Panc1 (cell line): ENCODE results near the gene PIPOX. TPM values are rescaled to one million over a fixed set of nuclear protein-coding genes. Genes with fewer than 3 reads are reported as not detected.

ENCODE experiments used
- ATAC-seq: fragments of 200-7000 bp; cut with Tn5 transposase; 2 replicates; pipeline ENCODE4 v1.9.1; 2020; ENCODE audit warnings: mild to moderate bottlenecking, moderate library complexity
- BruUV-seq: library from RNA; stranded (reverse); fragments of 400-500 nt; replicated peaks from 2 replicates; lab custom pipeline; 2021; lab: Mats Ljungman, UMichigan
- CTCF ChIA-PET: fragments of 300-600 bp; sonication (Branson Sonifier 250); formaldehyde crosslinking; loops from one replicate; lab custom pipeline; 2022; ENCODE audit warnings: antibody characterized with exemption; lab: Charles Lee
- POLR2A ChIA-PET: fragments of 300-600 bp; sonication (Branson Sonifier 250); formaldehyde crosslinking; loops from one replicate; lab custom pipeline; 2022; ENCODE audit warnings: antibody characterized with exemption; lab: Charles Lee
- DNase-seq: peaks from one replicate; pipeline ENCODE4 v3.0.0-alpha.2; 2010; ENCODE audit warnings: low read depth, low spot score
- H3K27ac ChIP-seq: 2 replicates; pipeline ENCODE4 v1.5.1; 2011; ENCODE audit warnings: mild to moderate bottlenecking, low read length, inconsistent platforms
- H3K27me3 ChIP-seq: fragments of 200-500 bp; sonication (Bioruptor generic); 2 replicates; pipeline ENCODE4 v1.6.0; 2014; ENCODE audit warnings: low read length, inconsistent platforms; ENCODE audit not compliant: control insufficient read depth, insufficient read depth
- H3K36me3 ChIP-seq: fragments of 200-500 bp; sonication (Bioruptor generic); 2 replicates; pipeline ENCODE4 v1.5.1; 2014; ENCODE audit warnings: inconsistent platforms, mild to moderate bottlenecking, low read length, moderate library complexity; ENCODE audit not compliant: control insufficient read depth, insufficient read depth
- H3K4me1 ChIP-seq: 2 replicates; pipeline ENCODE4 v1.5.1; 2011; ENCODE audit warnings: inconsistent platforms, mild to moderate bottlenecking, low read length, moderate library complexity; ENCODE audit not compliant: control insufficient read depth, insufficient read depth
- H3K4me3 ChIP-seq, 2 experiments: 2 replicates each; pipeline ENCODE4 v1.5.1; 2011 to 2012; ENCODE audit warnings: low read depth in 2 of 2, low read length in 2 of 2, mild to moderate bottlenecking in 2 of 2, inconsistent platforms in 1 of 2, moderate library complexity in 1 of 2
- H3K9me3 ChIP-seq: fragments of 200-500 bp; sonication (Bioruptor generic); 2 replicates; pipeline ENCODE4 v1.5.1; 2014; ENCODE audit warnings: low read depth, mild to moderate bottlenecking, inconsistent platforms, low read length, moderate library complexity; ENCODE audit not compliant: control insufficient read depth, insufficient read depth
- POLR2AphosphoS5 ChIP-seq: IDR thresholded peaks from 2 replicates; pipeline ENCODE4 v1.6.1; 2012; ENCODE audit warnings: mild to moderate bottlenecking, low read depth, low read length, moderate library complexity
- REST ChIP-seq, 2 experiments: IDR thresholded peaks; 2 replicates each; pipeline ENCODE4 v1.6.1; 2011 to 2012; ENCODE audit warnings: low read depth in 2 of 2, control low read depth in 1 of 2, low read length in 1 of 2, mild to moderate bottlenecking in 1 of 2, moderate library complexity in 1 of 2; ENCODE audit not compliant: insufficient read depth in 1 of 2
- SIN3A ChIP-seq: IDR thresholded peaks from 2 replicates; pipeline ENCODE4 v1.6.1; 2012; ENCODE audit warnings: low read depth, mild to moderate bottlenecking, low read length, moderate library complexity, borderline replicate concordance; ENCODE audit not compliant: insufficient read depth
- TCF7L2 ChIP-seq: IDR thresholded peaks from 2 replicates; pipeline ENCODE4 v1.6.1; 2011; ENCODE audit warnings: mild to moderate bottlenecking, low read depth, low read length, inconsistent platforms
- in situ Hi-C: cut with HindIII; loops from 2 replicates; pipeline ENCODE4 v1.10.0; 2016; ENCODE audit warnings: low sequenced_read_pairs, low pct_unique_long_range_greater_than_20kb
- intact Hi-C: fragments of 100-400 bp; cut with micrococcal nuclease; formaldehyde crosslinking; loops from one replicate; pipeline ENCODE4 v1.10.0; 2022; ENCODE audit not compliant: unreplicated experiment
- total RNA-seq: library from RNA; stranded (reverse); gene quantifications from one replicate; pipeline ENCODE4 v1.2.1, GENCODE V29; 2021; ENCODE audit not compliant: unreplicated experiment
- TF ChIP-seq, protein P1 (sequence below): fragments of 450-650 bp; IDR thresholded peaks from 2 replicates; pipeline ENCODE4 v1.5.1; 2017; ENCODE audit warnings: mild to moderate bottlenecking

Gene PIPOX
- total RNA-seq, 1 experiment from 2014 or later, result 2.4 TPM

DNA sequence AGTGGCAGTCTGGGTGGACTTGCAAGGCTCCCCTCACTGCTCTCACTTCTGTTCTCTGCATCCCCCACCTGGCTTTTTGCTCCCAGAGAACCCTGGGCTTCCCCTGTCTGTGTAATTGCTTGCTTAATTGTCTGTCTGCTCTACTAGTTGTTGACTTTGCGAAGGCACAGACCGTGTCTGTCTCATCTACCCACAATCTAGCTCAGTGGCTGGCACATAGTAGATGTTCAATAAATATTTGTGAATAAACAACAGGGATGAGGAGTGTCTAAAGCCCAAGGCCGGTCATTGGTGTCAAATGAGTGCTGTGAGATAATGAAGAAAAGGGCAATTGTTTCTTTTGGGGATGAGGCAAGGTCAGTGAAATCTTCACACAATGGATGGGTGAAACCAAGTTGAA, 34.4 kb upstream of the PIPOX start:
- ATAC-seq, result no peak
- CTCF ChIA-PET, result interaction anchor here (2.4 kb wide), 1 partner anchor 44 kb away, joined by 8 read pairs; no protein-coding TSS in a partner anchor
- in situ Hi-C loops, result no loop called here

GRCh38 chr17:29010129-29010528, 32.8 kb upstream of the PIPOX start:
- no peak for DNase-seq
- peaks cover 25% of the 10 kb centered on the region for H3K27me3 ChIP-seq
- ATAC-seq, result no peak
- no TSS peak for BruUV-seq
- H3K4me1 ChIP-seq, result no peaks in the 10 kb centered on the region
- TF ChIP-seq TCF7L2 (no peak), SIN3A (no peak), POLR2AphosphoS5 (no peak), REST (IDR thresholded peaks at IDR 0.05; ENCODE audit: insufficient read depth in 1 of 2, low read depth in 2 of 2, low read length in 1 of 2) (no peak)
- TF ChIP-seq, protein P1, sequence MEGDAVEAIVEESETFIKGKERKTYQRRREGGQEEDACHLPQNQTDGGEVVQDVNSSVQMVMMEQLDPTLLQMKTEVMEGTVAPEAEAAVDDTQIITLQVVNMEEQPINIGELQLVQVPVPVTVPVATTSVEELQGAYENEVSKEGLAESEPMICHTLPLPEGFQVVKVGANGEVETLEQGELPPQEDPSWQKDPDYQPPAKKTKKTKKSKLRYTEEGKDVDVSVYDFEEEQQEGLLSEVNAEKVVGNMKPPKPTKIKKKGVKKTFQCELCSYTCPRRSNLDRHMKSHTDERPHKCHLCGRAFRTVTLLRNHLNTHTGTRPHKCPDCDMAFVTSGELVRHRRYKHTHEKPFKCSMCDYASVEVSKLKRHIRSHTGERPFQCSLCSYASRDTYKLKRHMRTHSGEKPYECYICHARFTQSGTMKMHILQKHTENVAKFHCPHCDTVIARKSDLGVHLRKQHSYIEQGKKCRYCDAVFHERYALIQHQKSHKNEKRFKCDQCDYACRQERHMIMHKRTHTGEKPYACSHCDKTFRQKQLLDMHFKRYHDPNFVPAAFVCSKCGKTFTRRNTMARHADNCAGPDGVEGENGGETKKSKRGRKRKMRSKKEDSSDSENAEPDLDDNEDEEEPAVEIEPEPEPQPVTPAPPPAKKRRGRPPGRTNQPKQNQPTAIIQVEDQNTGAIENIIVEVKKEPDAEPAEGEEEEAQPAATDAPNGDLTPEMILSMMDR, result no peak
- in situ Hi-C loops, result no loop called here
- CTCF ChIA-PET, result interaction anchor here (0.5 to 2.4 kb wide), 2 partner anchors 45 to 272 kb away, joined by 5 to 8 read pairs; no protein-coding TSS in a partner anchor
- H3K27ac ChIP-seq, result no peak overlapping the region
- no peaks in the 10 kb centered on the region for H3K36me3 ChIP-seq
- H3K9me3 ChIP-seq, result no peaks in the 10 kb centered on the region
- POLR2A ChIA-PET, result no interaction called here
- no peak overlapping the region for H3K4me3 ChIP-seq
- intact Hi-C loops, result no loop called here

More for the DNA sequence above, 34.4 kb upstream of the PIPOX start:
- TF ChIP-seq, protein P1, result no peak
- TF ChIP-seq TCF7L2 (no peak), POLR2AphosphoS5 (no peak), REST (IDR thresholded peaks at IDR 0.05; ENCODE audit: insufficient read depth in 1 of 2, low read depth in 2 of 2, low read length in 1 of 2) (no peak), SIN3A (no peak)
- Histone ChIP-seq H3K36me3 (no peaks in the 10 kb centered on the region), H3K9me3 (no peaks in the 10 kb centered on the region), H3K4me1 (no peaks in the 10 kb centered on the region), H3K4me3 (no peak overlapping the region), H3K27me3 (peaks cover 27% of the 10 kb centered on the region), H3K27ac (no peak overlapping the region)
- POLR2A ChIA-PET, result no interaction called here
- intact Hi-C loops, result no loop called here
- no peak for DNase-seq
- no TSS peak for BruUV-seq
